Measurements from ENCODE around the gene GOLGA8A. TPM values are rescaled to one million over a fixed set of nuclear protein-coding genes. Genes with fewer than 3 reads are reported as not detected.
"Not testable (repeated sequence)": the region's sequence is repeated elsewhere in the genome, so short reads cannot be mapped to it uniquely, and the experiment has no call there.

GOLGA8A gene
- 14.3 TPM for total RNA-seq
- long read RNA-seq, partial matches to known transcripts = 3 of 7 reads
- long read RNA-seq, other reads (novel, unspliced or antisense) = 4 of 7 reads

DNA sequence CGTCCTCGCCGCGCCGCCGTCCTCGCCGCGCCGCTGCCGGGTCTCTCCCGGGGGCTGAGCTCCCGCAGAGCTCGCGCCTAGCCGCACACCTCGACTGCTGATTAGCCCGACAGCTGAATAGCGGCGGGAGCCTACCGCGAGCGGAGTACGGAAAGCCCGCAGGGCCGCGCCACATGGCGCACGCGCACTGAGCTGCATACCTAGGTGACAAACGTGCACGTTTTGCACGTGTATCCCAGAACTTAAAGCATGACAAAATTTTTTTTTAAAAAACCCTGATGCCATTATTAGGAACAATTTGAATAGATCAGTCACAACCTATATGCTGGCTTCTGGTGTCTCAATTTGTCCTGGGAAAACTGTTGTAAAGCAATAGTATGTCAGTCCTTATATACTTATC is at the start of gene GOLGA8A:
TSS of gene GOLGA8A (minus strand) at position 122 of the 400 bp plus-strand sequence. CDS start 48,117 bp downstream, outside the sequence.
- intact Hi-C loops (cut with DNase I) = loop anchor here (5.0 kb wide), 1 partner anchor 145 kb away; the partner anchor contains the start of gene GOLGA8B
- ATAC-seq (ENCODE audit: poor library complexity) = peak; percentile 61
- peak; percentile 76 for DNase-seq

DNA sequence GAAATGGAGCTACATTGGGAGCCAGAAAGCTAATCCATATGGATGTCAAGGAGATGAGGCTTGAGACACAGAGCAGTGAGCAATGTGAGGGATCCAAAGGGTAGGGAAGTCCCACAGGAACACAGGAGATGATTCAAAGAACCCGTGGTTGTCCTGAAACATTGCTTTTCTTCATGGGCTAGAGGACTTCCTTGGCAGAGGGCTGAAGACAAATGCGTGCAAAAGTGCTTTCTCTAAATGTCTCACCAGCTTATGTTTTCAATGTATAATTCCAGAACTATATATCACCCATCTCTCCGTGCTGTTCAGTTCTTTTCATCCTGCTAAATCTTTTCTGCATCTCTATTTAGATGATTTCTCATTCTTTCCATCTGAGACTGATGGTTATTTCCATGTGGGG is 46.0 kb upstream of the GOLGA8A start:
- DNase-seq = no peak
- intact Hi-C loops (cut with DNase I) = no loop called here
- ATAC-seq (ENCODE audit: poor library complexity) = no peak

GRCh38 chr15:34481370-34481769 is 43.8 kb upstream of the GOLGA8A start:
- no peak for ATAC-seq (ENCODE audit: poor library complexity)
- intact Hi-C loops (cut with DNase I) = no loop called here
- DNase-seq = no peak

- ATAC-seq (ENCODE audit: poor library complexity) = no peak
- DNase-seq = no peak
- intact Hi-C loops (cut with DNase I) = no loop called here
Observed at GRCh38 chr15:34473840-34474239, 36.2 kb upstream of the GOLGA8A start.

DNA sequence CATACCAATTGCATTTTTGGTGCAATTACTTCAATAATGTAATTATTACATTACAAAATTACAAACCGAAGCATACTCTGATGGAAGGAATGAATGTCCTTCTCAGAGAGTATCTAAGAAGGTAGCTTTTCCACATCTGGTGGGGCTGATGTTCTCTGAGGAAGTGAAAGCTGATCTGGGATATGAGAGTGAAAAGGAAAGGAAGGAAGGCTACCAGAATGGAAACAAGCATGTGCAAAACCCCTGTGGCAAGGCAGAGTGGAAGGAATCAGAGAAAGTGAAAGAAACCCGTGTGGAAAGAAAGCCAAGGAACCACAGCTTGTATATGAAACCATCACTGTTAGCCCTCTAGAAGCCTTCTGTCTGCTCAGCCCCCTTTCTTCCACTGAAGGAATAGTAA is 35.3 kb upstream of the GOLGA8A start:
- DNase-seq (no peak), ATAC-seq (ENCODE audit: poor library complexity) (no peak)
- intact Hi-C loops (cut with DNase I) = no loop called here

DNA sequence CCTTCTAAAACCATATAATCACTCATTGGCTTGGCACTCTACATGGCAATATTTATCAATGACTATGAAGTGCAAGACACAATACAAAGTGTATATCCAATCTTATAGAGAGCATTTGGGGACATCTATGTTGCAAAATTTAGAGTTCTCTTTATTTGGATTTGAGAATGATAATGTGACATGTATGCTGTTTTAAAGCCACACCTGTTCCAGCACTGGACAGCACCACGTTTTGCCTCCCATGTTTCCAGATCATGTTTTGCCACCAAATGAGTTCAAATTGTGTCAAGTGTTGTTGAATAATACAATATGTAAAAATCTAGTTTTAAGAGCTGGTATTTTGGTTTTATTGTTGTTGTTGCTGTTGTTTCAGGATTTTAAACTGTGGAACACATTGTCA is 33.3 kb upstream of the GOLGA8A start:
- no peak for DNase-seq
- intact Hi-C loops (cut with DNase I) = no loop called here
- ATAC-seq (ENCODE audit: poor library complexity) = no peak

DNA sequence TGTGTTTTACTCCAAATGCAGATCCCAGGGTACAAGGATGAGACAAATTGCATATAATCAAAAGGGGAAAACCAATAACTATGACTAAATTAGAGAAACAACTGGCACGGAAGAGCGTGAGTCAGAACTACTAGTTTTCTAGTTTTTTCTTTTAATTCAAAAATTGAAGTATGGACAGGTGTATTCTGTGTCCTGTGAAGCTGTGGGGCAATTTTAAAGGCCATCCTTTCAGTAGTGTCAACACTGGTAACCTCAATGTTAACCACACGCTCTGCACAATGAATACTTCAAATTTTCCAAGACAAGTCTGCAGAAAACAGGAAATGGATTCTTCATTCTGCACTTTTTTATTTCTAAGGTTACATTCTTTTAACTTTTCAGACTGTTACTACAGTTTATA is 32.5 kb upstream of the GOLGA8A start:
- no peak for ATAC-seq (ENCODE audit: poor library complexity)
- no peak for DNase-seq
- intact Hi-C loops (cut with DNase I) = no loop called here

- ATAC-seq (ENCODE audit: poor library complexity) (no peak), DNase-seq (no peak)
- intact Hi-C loops (cut with DNase I) = no loop called here
Observed at GRCh38 chr15:34461730-34462129, 24.1 kb upstream of the GOLGA8A start.

- intact Hi-C loops (cut with DNase I) = no loop called here
- no peak for DNase-seq
- no peak for ATAC-seq (ENCODE audit: poor library complexity)
Observed at GRCh38 chr15:34460451-34460850, 22.8 kb upstream of the GOLGA8A start.

- no peak for ATAC-seq (ENCODE audit: poor library complexity)
- intact Hi-C loops (cut with DNase I) = no loop called here
- no peak for DNase-seq
Observed at GRCh38 chr15:34456658-34457057, 19.1 kb upstream of the GOLGA8A start.

DNA sequence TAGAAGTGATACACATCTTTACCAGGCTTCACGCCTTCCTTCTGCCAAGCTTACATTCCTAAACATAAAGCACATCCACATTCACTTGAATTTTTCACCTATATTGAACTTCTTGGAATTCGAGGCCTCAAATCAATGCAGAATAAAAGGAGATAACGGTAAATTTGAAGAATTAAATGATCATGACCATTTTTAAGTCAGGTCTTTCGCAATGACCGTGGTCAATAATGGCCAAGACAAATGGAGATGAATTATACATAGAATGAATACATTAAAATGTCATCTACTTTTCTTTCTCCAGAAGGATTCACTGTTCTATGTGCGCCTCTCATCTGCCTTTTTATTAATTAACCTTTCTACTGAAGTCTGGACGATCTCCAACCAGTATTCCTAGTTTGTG is 5.3 kb upstream of the GOLGA8A start:
- no peak for DNase-seq
- ATAC-seq (ENCODE audit: poor library complexity) = no peak
- intact Hi-C loops (cut with DNase I) = no loop called here

GRCh38 chr15:34439878-34440277 is 2.3 kb upstream of the GOLGA8A start:
- DNase-seq (no peak), ATAC-seq (ENCODE audit: poor library complexity) (no peak)
- intact Hi-C loops (cut with DNase I) = loop anchor here (5.0 kb wide), 1 partner anchor 142 kb away; the partner anchor contains the start of gene GOLGA8B

GRCh38 chr15:34436956-34437442 is 609 bp downstream of the GOLGA8A start:
- ATAC-seq (ENCODE audit: poor library complexity) = peak; percentile 69
- intact Hi-C loops (cut with DNase I) = loop anchor here (5.0 kb wide), 1 partner anchor 145 kb away; the partner anchor contains the start of gene GOLGA8B
- DNase-seq = peak; percentile 58

- ATAC-seq (ENCODE audit: poor library complexity) = peak; percentile 30
Observed at GRCh38 chr15:34436126-34436955, 1.3 kb downstream of the GOLGA8A start.

DNA sequence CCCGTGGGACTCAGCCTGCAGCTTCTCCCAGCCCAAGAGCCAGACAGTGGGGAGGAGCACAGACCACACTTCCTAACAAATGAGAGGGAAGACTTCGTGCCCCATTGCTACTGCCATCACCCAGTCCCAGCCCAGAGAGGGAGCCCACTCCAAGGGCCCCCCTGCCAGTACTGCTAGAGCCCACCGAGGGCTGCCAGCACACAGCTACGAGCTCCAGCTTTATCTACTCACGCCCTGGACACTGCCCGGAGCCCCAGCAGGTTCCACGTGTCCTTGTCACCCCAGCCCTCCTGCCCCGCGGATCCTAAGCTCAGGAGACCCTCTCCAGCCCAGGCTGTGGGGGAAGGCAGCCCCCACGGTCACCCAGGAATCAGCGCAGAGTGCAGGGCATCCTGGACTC is 1.9 kb downstream of the GOLGA8A start:
- ATAC-seq (ENCODE audit: poor library complexity) = no peak
- DNase-seq = no peak
- intact Hi-C loops (cut with DNase I) = loop anchor here (5.0 kb wide), 1 partner anchor 147 kb away; the partner anchor contains the start of gene GOLGA8B

More at GRCh38 chr15:34436126-34436955, 1.3 kb downstream of the GOLGA8A start:
- intact Hi-C loops (cut with DNase I) = loop anchor here (5.0 kb wide), 1 partner anchor 146 kb away; the partner anchor contains the start of gene GOLGA8B
- DNase-seq = no peak

DNA sequence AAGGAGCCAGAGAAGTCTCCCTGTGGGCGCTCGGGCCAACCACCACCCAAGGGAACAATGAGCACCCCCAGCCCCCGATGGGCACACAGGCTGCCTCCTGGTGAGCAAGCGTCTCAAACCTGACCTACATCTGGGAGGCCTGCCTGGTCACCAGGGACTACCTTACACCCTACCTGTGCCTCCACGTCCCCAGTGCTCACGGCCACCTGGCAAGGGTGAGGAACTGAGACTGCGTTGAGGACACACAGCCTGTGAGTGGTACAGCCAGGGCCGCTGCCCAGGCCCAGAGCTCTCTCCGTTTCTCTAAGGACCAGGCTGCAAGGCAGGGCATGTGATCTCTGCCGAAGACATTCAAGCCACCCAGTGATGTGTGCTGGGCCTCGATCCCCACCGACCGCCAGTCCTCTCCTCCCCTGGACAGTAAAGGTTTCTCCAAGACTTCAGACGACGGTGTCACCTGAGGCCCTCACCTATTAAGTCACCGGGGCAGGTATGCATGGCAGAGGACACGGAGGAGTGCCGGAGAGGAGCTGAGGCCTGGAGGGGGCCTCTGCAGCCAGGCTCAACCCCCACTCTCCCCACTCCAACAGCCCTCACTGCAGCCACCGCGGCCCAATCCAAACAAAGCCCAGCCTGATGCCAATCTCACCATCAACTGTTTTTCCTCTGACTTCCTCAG is 2.8 kb downstream of the GOLGA8A start:
- ATAC-seq (ENCODE audit: poor library complexity) (no peak), DNase-seq (no peak)
- intact Hi-C loops (cut with DNase I) = loop anchor here (5.0 kb wide), 1 partner anchor 148 kb away; the partner anchor contains the start of gene GOLGA8B

DNA sequence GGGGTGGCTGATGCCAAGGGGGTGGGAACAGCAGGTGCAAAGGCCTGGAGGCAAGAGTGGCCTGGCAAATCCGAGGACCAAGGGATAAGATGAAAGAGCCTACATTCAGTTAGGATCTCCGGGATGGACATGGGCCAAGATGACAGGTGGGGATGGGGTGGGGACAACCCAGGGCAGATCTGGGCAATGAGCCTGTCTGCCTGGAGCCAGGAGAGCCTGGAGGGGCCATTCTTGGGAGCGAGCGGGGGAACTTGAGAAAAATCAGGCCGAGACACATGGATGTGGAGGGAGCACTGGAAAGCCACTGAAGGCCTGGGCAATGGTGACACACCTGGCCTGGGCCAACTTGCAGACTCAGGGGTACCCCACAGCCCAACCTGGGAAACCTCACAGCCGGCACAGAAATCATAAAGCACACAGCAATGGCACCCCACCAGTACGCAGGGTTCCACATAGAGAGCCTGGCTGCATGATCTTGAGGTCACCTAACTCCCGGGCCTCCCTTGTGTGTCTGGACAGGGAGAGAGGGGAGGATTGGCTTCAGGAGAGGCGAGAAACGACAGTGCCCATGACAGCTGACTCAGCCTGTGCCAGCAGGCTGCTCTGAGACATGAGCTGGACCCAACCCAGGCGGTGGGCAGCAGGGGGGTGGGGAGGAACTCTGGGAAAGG is 3.5 kb downstream of the GOLGA8A start:
- DNase-seq; intact Hi-C loops (cut with DNase I): not testable (repeated sequence)
- ATAC-seq (ENCODE audit: poor library complexity) = peak; percentile 82

- intact Hi-C loops (cut with DNase I); ATAC-seq (ENCODE audit: poor library complexity): not testable (repeated sequence)
Observed at GRCh38 chr15:34430642-34431041, 7.0 kb downstream of the GOLGA8A start.

More at GRCh38 chr15:34430642-34431041, 7.0 kb downstream of the GOLGA8A start:
- not testable (repeated sequence) for DNase-seq

All from Right ventricle myocardium superior (tissue), 1 donor.